RWPE2 (cell line): ENCODE results near the gene ACTA2.
"Not testable (repeated sequence)": the region's sequence is repeated elsewhere in the genome, so short reads cannot be mapped to it uniquely, and the experiment has no call there.

Experiments
- ATAC-seq: fragments of 200-7000 bp; cut with Tn5 transposase; 3 replicates; pipeline ENCODE4 v1.9.1; 2021; ENCODE audit warnings: low read depth
- DNase-seq: peaks from one replicate; pipeline ENCODE4 v3.0.0-alpha.2; 2020; ENCODE audit warnings: low spot score
- H3K27ac ChIP-seq: fragments of 450-650 bp; 2 replicates; pipeline ENCODE4 v1.5.1; 2017; ENCODE audit warnings: mild to moderate bottlenecking; ENCODE audit not compliant: poor library complexity, severe bottlenecking
- H3K27me3 ChIP-seq: fragments of 250-450 bp; sonication (Bioruptor Pico); 2 replicates; pipeline ENCODE4 v1.5.1; 2021; ENCODE audit warnings: mild to moderate bottlenecking, moderate library complexity; ENCODE audit not compliant: insufficient read depth, poor library complexity, severe bottlenecking
- H3K36me3 ChIP-seq: fragments of 250-450 bp; sonication (Bioruptor Pico); 2 replicates; pipeline ENCODE4 v1.5.1; 2020; ENCODE audit warnings: low read depth, mild to moderate bottlenecking, moderate library complexity
- H3K4me1 ChIP-seq: fragments of 250-450 bp; sonication (Bioruptor Pico); 2 replicates; pipeline ENCODE4 v1.5.1; 2021; ENCODE audit warnings: mild to moderate bottlenecking, moderate library complexity; ENCODE audit not compliant: insufficient read depth, poor library complexity, severe bottlenecking
- H3K4me3 ChIP-seq: fragments of 250-450 bp; sonication (Bioruptor Pico); 2 replicates; pipeline ENCODE4 v1.5.1; 2021; ENCODE audit warnings: mild to moderate bottlenecking, moderate library complexity; ENCODE audit not compliant: severe bottlenecking
- H3K9me3 ChIP-seq: fragments of 250-450 bp; sonication (Bioruptor Pico); 2 replicates; pipeline ENCODE4 v1.5.1; 2021; ENCODE audit warnings: mild to moderate bottlenecking, moderate library complexity; ENCODE audit not compliant: severe bottlenecking
- CTCF ChIP-seq: fragments of 450-650 bp; IDR thresholded peaks from one replicate; pipeline ENCODE4 v1.5.1; 2017; ENCODE audit warnings: mild to moderate bottlenecking, moderate library complexity; ENCODE audit not compliant: poor library complexity, severe bottlenecking

The ACTA2 gene

GRCh38 chr10:88934900-88935672, 17.5 kb downstream of the ACTA2 start:
- TF ChIP-seq CTCF = peak; percentile 93
- DNase-seq (no peak), ATAC-seq (peak; percentile 71)
- Histone ChIP-seq H3K36me3 (no peaks in the 10 kb centered on the region), H3K9me3 (no peaks in the 10 kb centered on the region), H3K4me3 (no peak overlapping the region), H3K4me1 (peaks cover 3% of the 10 kb centered on the region), H3K27ac (no peak overlapping the region), H3K27me3 (no peaks in the 10 kb centered on the region)

GRCh38 chr10:88933564-88933963, 19.0 kb downstream of the ACTA2 start:
- Histone ChIP-seq H3K4me1 (peaks cover 3% of the 10 kb centered on the region), H3K27ac (no peak overlapping the region), H3K36me3 (no peaks in the 10 kb centered on the region), H3K9me3 (no peaks in the 10 kb centered on the region), H3K27me3 (no peaks in the 10 kb centered on the region), H3K4me3 (no peak overlapping the region)
- TF ChIP-seq CTCF = no peak
- ATAC-seq (no peak), DNase-seq (no peak)

GRCh38 chr10:88932539-88933256, 19.9 kb downstream of the ACTA2 start:
- DNase-seq (no peak), ATAC-seq (peak; percentile 74)
- no peak overlapping the region for H3K27ac ChIP-seq
- H3K36me3 ChIP-seq = no peaks in the 10 kb centered on the region
- H3K27me3 ChIP-seq = no peaks in the 10 kb centered on the region
- H3K4me3 ChIP-seq = no peak overlapping the region
- no peaks in the 10 kb centered on the region for H3K9me3 ChIP-seq
- peaks cover 3% of the 10 kb centered on the region for H3K4me1 ChIP-seq
- TF ChIP-seq CTCF = peak; percentile 95

GRCh38 chr10:88932029-88932428, 20.5 kb downstream of the ACTA2 start:
- not testable (repeated sequence) for H3K4me3 ChIP-seq, H3K27ac ChIP-seq, H3K27me3 ChIP-seq, ATAC-seq, H3K9me3 ChIP-seq, DNase-seq, H3K4me1 ChIP-seq, H3K36me3 ChIP-seq

- H3K27me3 ChIP-seq = no peaks in the 10 kb centered on the region
- no peak overlapping the region for H3K4me3 ChIP-seq
- no peak overlapping the region for H3K27ac ChIP-seq
- H3K36me3 ChIP-seq = no peaks in the 10 kb centered on the region
- no peak for TF ChIP-seq CTCF
- DNase-seq = no peak
- ATAC-seq = no peak
- H3K9me3 ChIP-seq = no peaks in the 10 kb centered on the region
- H3K4me1 ChIP-seq = peaks cover 3% of the 10 kb centered on the region
Measured at GRCh38 chr10:88931548-88931947, 21.0 kb downstream of the ACTA2 start.
